Measurements from ENCODE around the gene SLC41A3. TPM values are rescaled to one million over a fixed set of nuclear protein-coding genes. Genes with fewer than 3 reads are reported as not detected.
"Not testable (repeated sequence)": the region's sequence is repeated elsewhere in the genome, so short reads cannot be mapped to it uniquely, and the experiment has no call there.

SLC41A3 gene
- total RNA-seq, 1 donor from 2014 or later: 72.0 TPM

- DNase-seq (ENCODE audit: low spot score): no peak
These were observed 22.6 kb upstream of the SLC41A3 start for GRCh38 chr3:126106336-126107202.

GRCh38 chr3:126105691-126106187 is 21.8 kb upstream of the SLC41A3 start:
- peak; percentile 34 for DNase-seq (ENCODE audit: low spot score)

- DNase-seq (ENCODE audit: low spot score): peak; percentile 35
These were observed 21.1 kb upstream of the SLC41A3 start for GRCh38 chr3:126104742-126105605.

GRCh38 chr3:126104028-126104635 is 20.2 kb upstream of the SLC41A3 start:
- DNase-seq (ENCODE audit: low spot score): peak; percentile 36

GRCh38 chr3:126103121-126104027 is 19.4 kb upstream of the SLC41A3 start:
- DNase-seq (ENCODE audit: low spot score): peak; percentile 36

GRCh38 chr3:126102530-126102951 is 18.6 kb upstream of the SLC41A3 start:
- peak; percentile 42 for DNase-seq (ENCODE audit: low spot score)

GRCh38 chr3:126102011-126102410 is 18.1 kb upstream of the SLC41A3 start:
- peak; percentile 39 for DNase-seq (ENCODE audit: low spot score)

GRCh38 chr3:126101521-126101982 is 17.6 kb upstream of the SLC41A3 start:
- no peak for DNase-seq (ENCODE audit: low spot score)

GRCh38 chr3:126100634-126101301 is 16.8 kb upstream of the SLC41A3 start:
- DNase-seq (ENCODE audit: low spot score): no peak

- DNase-seq (ENCODE audit: low spot score): no peak
These were observed 16.3 kb upstream of the SLC41A3 start for GRCh38 chr3:126100269-126100633.

GRCh38 chr3:126098391-126098858 is 14.5 kb upstream of the SLC41A3 start:
- no peak for DNase-seq (ENCODE audit: low spot score)

GRCh38 chr3:126097801-126098200 is 13.9 kb upstream of the SLC41A3 start:
- no peak for DNase-seq (ENCODE audit: low spot score)

- not testable (repeated sequence) for DNase-seq (ENCODE audit: low spot score)
These were observed 12.3 kb upstream of the SLC41A3 start for GRCh38 chr3:126096274-126096673.

GRCh38 chr3:126092128-126092527 is 8.2 kb upstream of the SLC41A3 start:
- not testable (repeated sequence) for DNase-seq (ENCODE audit: low spot score)

GRCh38 chr3:126087552-126088175 is 3.7 kb upstream of the SLC41A3 start:
- no peak for DNase-seq (ENCODE audit: low spot score)

- no peak for DNase-seq (ENCODE audit: low spot score)
These were observed 1.9 kb upstream of the SLC41A3 start for GRCh38 chr3:126085841-126086240.

- DNase-seq (ENCODE audit: low spot score): no peak
These were observed 1.4 kb upstream of the SLC41A3 start for GRCh38 chr3:126085276-126085675.

GRCh38 chr3:126084768-126085180 is 850 bp upstream of the SLC41A3 start:
- DNase-seq (ENCODE audit: low spot score): no peak

- DNase-seq (ENCODE audit: low spot score): no peak
These were observed 412 bp downstream of the SLC41A3 start for GRCh38 chr3:126083511-126083912.

GRCh38 chr3:126083138-126083445 is 832 bp downstream of the SLC41A3 start:
- no peak for DNase-seq (ENCODE audit: low spot score)

All from ureter (tissue), 1 donor.